ENCODE measurements around the gene PAQR7.

- no peak for TF ChIP-seq CTCF (IDR thresholded peaks at IDR 0.05; ENCODE audit: low read length)
- TF ChIP-seq EZH2 (IDR thresholded peaks at IDR 0.05; ENCODE audit: borderline replicate concordance, low read length) = no peak
Observed at GRCh38 chr1:25913206-25913605, 37.7 kb upstream of the PAQR7 start.

All from OCI-LY1 (cell line).